Activated effector memory CD4-positive, alpha-beta T cell treated with Interleukin-2 at 50 U/mL for 16 hours (primary cell): ENCODE data around the gene TTLL11.
"Not testable (repeated sequence)": the region's sequence is repeated elsewhere in the genome, so short reads cannot be mapped to it uniquely, and the experiment has no call there.

Experiments used
- DNase-seq: peaks from one replicate; pipeline ENCODE4 v3.0.0-alpha.2; 2020

The TTLL11 gene

GRCh38 chr9:121802753-121803152 is 290.4 kb downstream of the TTLL11 start:
- no peak for DNase-seq

DNA sequence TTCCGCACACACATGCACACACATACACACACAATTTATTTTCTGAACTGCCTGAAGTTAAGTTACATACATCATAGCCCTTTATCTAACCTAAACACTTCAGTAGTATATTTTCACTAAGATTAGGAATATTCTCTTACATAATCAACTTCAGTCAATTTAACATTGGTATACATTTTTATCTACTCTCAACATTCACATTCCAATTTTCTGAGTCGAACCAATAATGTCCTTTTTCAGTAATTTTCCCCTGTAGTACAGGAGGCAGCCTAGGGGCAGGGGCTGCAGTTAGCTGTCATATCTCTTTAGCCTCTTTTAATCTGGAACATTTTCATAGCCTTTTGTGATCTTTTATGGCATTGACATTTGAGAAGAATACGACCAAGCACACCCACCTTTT is 291.5 kb downstream of the TTLL11 start:
- DNase-seq: no peak

- no peak for DNase-seq
These were observed 292.7 kb downstream of the TTLL11 start for GRCh38 chr9:121800376-121800775.

- DNase-seq: no peak
These were observed 294.2 kb downstream of the TTLL11 start for GRCh38 chr9:121798941-121799340.

DNA sequence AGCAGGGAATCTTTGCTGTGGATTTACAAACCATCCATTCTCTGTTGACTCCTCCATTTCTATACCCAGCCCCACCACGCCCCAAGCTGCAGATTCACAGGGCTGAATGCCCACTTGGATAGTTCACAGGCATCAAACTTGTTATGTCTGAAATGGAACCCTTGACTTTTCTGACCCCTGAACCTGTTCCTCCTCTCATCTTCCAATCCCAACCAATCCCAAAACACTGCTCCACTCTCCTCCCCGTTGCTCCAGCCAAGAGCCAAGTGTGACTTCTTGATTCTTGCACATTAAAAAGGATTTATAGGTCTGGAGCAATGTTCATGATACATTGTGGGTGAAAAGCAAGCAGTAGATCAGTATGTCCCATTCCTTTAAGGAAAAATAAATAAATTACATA is 296.0 kb downstream of the TTLL11 start:
- DNase-seq: no peak

DNA sequence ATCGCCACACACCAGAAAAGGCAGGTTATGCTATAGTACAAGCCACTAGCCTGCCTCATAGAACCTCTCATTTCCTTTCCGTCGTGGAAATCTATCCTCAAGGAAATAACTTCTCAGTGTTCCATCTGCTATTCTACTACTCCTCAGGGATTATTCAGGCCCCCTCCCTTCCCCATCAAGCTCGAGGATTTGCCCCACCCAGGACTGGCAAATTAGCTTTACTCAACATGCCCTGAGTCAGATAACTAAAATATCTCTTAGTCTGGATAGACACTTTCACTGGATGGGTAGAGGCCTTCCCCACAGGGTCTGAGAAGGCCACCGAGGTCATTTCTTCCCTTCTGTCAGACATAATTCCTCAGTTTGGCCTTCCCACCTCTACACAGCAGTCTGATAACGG is 298.8 kb downstream of the TTLL11 start:
- DNase-seq: not testable (repeated sequence)

GRCh38 chr9:121792476-121792875 is 300.6 kb downstream of the TTLL11 start:
- not testable (repeated sequence) for DNase-seq

GRCh38 chr9:121790841-121791240 is 302.3 kb downstream of the TTLL11 start:
- no peak for DNase-seq

- no peak for DNase-seq
These were observed 304.3 kb downstream of the TTLL11 start for GRCh38 chr9:121788686-121789366.

DNA sequence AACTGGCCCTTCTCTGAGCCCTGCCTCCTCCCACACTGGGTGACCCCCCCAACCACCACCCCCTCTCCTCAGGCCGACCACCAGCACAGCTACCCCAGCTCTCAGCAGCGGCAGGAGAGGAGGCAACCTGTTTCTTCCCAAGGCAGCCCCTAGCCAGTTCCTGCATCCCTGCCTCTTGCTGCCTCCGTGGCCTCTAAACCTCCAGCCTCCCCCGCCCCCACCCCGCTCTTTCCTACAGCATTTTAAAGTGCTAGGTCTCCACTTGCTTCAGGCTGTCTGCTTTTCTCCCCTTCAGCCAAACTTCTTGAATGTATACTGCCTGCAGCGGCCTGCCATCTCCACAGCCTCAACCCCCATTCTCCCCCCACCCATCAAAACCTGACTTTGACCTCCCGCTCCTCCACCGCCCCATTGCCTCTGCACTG is 306.1 kb downstream of the TTLL11 start:
- DNase-seq: no peak

DNA sequence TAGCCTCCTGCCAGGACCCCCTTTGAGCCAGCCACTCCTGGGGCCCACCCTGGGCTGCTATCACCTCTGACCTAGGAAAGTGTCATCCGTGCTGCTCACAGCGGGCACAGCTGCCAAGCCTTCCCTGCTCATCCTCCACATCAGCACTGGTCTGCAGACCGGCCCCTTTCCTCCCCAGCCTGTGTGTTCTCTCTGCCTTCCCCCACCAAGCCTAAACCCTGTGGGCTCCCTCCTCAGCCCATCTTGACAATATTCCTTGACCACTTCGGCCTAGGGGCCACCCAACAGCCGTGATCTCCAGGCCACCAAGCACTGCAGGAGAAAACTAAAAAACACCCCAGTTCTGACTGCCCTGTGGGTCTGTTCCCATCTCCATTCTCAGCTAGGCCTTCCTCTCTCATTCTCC is 306.6 kb downstream of the TTLL11 start:
- no peak for DNase-seq

DNA sequence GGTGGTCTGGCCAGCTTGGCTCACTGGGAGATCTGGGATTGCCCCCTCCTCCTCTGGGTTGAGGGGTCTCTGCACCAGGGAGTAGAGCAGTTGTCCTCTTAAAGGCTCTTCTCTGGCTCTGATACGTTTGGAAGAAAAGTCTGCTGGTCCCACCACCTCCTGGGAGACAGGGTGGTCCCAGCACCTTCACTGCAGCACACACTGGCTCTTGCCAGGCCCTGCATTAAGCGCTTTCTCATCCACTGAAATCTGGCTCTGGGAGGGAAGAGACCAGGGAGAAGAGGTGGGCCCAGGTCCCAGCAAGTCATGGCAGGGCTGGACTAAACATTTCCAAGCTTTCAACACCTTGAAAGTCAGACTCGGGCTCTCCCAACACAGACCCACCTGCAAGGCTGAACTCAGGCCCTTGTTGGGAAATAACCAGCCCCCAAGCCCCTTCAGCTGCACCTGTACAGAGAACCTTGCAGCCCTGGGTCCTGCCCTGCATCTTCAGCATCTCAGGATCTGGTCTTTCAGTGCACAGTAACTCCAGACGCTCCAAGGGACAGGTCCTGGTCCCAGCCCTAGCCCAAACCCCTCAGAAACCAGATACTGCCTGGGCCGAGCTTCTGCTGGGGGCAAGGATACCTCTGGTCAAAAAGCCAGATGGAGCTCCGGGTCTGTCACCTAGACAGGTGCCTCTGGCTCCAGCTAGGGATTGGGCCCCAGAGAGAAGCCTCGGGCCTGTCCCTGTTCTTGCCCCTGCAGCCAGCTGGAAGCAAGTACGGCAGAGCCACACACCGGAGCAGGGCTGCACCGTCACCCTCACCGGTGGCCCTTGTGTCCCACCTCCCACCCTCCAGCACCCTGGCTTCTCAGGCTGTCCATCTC is 307.2 kb downstream of the TTLL11 start:
- DNase-seq: no peak

DNA sequence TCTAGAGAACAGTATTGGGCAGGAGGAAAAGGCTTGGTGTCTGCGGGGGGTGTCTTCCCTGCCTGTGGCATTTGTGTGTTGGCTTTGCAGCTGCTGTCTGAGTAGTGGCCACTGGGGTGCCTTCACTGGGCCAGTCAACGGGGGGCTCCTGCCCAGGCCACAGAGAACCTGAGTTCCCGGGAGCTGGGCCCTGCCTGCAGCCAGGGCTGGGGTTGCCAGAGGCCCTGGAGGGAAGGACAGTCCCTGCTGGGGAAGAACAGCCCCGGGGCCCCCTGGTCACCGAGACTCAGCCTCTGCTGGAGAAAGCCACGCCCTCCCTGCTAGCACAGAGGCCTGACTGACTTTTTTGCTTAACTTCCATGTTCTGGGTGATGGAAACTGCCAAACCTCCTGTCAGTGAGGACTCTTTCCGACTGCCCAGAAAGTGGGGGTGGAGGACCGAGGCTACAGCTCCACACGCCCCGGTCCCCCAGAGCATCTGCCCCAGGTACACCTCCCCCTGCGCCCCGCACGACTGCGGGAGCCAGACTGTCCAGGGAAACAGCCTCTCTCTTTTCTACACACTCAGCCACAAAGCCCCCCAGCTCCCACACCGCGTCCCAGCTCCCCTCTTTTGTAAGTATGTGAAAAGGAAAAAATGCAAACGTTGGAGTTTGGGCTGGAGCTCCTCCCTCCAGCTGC is 308.2 kb downstream of the TTLL11 start:
- no peak for DNase-seq

DNA sequence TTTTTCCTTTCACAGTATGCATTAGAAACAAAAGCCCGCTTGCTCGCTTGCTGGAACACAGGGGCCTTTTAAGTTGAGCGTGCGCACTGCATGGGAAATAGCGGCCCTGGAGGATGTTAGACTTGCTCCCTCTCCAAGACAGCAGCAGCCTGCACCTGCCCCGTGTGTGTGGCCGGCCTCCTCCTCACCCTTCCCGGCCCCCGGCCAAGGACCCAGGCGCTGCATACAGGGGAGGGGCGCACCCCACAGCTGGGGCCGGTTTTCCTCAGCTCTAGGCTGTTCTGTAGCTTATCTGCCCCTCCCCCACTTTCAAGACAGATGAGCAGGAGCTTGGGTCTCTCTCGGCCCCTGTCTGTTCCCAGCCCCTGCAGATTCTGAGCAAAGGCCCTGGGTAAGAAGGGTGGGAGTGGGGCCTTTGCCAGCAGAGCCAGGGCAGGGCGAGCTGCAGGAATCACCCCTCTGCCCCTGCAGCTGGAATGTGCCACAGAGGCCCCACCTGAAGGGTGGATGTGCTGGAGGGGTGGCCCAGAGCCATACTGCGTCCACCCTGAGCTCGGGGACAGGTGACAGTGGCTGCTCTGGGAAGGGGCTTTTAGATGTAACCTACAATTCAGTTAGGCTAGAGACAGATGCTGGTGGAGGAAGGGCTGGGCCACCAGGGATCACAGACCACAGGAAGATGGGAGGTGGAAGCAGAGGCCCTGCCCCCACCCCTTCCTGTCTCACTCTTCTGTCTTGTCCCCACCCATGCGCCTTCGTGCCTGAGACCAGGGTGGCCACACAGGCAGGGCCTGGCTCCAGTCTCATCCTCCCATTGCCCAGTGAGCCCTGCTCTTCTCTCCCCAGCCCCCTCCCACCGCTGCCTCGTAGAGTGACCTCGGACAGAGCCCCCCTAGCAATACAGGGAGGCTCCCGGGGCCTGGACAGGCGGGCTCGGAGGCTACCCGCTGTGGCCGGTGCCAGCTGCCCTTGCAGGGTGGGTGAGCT is 309.3 kb downstream of the TTLL11 start:
- DNase-seq: no peak

DNA sequence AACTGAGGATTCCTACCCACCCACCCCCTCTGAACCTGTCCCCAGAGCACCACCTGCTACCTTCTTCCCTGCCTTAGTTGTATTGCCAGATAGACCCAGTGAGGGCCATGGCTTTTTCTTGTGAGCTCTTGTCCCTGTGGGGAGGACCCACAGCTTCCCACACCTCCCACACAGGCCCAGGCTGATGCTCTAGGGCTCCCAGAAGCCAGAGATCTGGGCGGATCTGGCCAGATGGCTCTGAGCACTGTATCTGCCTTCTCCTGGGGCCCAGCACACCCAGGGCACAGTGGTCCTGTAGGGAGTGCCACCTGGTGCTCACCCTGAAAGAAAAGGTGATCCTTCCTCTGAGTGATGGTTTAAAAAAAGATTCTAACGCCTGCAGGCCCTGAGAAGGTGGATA is 310.0 kb downstream of the TTLL11 start:
- DNase-seq: no peak

- no peak for DNase-seq
These were observed 310.5 kb downstream of the TTLL11 start for GRCh38 chr9:121782514-121783110.

DNA sequence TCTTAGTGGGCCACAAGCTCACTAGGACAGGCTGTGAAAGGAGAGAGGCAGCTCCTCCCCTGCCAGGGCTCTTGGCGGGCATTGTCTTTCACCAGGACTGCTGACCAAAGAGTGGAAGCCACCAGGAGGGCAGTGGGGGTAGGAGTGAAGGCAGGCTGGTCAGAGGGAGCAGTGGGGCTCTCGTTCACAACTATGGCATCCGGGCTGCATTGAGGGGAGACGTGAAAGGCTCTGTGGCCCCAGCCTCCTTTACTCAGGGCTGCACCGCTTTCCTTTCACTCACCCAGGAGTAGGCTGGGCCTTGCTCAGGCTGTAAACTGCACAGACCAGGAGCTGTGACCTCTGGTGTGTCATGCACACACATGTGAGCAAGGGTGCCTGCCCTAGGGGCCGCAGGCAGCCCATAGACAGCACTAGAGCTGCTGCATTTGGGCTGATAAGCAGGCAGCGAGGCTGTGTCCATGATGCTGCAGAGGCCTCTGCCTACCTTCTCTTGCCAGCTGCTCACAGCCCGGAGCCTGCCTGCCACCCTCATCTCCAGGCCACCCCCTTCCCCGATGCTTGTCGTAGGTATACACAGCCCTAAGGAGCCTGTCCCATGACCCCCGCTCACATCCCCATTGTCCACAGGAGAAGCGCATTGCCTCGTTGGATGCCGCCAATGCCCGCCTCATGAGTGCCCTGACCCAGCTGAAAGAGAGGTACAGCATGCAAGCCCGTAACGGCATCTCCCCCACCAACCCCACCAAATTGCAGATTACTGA is 311.2 kb downstream of the TTLL11 start:
- no peak for DNase-seq

GRCh38 chr9:121781145-121781548 is 312.0 kb downstream of the TTLL11 start:
- DNase-seq: no peak

DNA sequence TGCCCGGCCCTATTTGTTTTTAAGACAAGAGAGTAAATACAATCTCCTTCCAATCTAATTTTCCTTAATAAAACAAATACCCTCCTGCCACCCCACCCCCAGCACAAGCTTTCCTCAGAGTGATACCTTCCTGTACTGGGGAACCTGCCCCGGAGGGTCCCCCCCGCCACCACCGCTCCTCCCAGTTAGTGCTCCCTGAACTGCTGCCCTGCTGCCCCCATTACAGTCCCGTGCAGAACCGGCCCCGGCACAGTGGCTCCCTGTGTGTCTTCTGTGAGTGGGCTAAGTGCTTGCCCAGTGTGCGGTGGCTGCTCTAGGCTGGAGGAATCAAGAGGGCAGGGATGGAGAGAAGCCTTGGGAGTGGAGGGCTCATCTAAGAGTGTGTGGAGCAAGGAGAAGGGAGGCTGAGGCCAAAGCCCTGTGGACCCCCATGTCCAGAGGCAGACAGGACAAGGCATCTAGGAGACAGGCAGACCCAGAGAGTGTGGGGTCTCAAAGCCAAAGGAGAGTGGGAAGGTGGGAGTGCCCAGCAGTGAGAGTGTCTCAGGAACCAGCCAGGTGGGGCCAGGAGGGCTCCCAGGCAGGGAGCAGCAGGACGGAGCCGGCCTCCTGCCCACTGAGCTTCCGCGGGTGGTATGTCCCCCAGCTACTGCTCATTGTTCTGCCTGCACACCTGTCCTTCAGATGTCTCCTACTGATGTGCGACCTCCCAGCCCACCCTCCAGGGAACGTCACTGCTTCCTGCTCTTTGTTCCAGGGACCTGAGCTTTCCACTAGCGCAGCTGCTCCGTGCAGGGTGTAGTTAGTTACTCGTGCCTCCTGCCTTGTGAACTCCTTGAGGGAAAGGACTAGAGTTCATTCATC is 312.7 kb downstream of the TTLL11 start:
- no peak for DNase-seq
